Measurements from ENCODE around the gene MYO1G. TPM values are rescaled to one million over a fixed set of nuclear protein-coding genes. Genes with fewer than 3 reads are reported as not detected.
"Not testable (repeated sequence)": the region's sequence is repeated elsewhere in the genome, so short reads cannot be mapped to it uniquely, and the experiment has no call there.

MYO1G gene
- total RNA-seq, 1 donor from 2014 or later = 2.6 TPM

DNA sequence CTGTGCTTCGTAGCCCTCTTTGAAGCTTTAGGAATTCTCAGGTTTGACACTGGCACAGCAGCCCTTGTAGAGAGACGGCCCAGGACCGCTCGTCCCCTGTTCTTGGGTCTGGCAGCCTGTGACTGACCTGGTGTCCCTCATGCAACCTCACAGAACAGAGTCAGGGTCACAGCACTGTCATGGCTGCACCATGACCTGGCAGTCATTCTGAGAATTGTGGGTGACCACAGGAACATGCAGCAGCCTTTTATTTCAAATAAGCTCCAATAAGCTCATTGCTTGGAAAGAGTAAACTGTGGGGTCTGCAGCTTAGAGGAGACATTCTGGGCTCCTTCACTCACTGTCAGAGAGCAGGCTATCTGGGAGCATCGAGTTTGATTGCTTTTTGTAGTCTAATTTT lies 42.5 kb downstream of the MYO1G start:
- no peak for DNase-seq

DNA sequence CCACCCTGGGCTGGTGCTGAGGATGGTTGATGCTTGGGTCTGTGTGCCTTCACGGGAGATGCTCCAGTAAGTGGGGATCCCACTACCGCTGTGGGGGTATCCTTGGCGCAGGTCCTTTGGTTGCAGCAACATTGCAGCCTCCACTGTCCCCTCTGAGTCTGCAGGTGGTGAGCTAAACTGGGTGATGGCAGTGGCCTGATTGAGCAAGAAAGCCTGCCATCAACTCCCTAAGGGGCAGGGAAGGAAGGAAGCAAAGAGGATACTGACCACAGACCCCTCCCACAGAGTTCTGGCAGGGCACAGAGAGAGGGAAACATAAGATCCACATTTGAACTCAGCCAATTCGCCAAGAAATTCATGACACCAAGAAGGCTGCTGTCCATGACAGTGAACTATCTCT lies 43.2 kb downstream of the MYO1G start:
- DNase-seq = no peak

DNA sequence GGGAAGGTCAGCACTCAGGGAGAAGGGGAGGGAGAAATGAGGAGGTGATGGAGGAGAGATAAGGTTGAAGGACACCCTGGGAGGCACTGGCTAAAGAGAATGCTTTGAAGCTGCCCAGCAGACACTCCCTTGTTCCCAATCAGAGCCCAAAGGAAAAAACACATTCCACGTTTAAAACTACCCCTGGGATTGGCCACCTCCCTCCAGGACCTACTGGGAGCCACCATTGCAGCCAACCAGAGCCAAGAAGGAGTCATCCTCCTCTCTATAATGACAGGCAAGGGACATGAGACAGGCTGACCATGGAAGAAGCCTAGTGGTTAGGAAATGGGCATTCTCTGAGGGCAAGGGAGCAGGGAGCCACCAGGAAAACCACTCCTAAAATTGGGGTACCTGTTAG lies 43.8 kb downstream of the MYO1G start:
- no peak for DNase-seq

DNA sequence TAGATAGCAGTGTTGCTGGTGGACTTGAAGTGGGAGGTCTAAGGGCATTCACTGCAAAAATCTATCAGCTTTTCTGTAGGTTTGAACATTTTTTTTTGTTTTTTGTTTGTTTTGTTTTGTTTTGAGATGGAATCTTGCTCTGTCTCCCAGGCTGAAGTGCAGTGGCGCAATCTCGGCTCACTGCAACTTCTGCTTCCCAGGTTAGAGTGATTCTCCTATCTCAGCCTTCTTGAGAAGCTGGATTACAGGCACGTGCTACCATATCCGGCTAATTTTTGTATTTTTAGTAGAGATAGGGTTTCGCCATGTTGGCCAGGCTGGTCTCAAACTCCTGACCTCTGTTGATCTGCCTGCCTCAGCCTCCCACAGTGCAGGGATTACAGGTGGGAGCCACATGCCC lies 44.3 kb downstream of the MYO1G start:
- DNase-seq = not testable (repeated sequence)

DNA sequence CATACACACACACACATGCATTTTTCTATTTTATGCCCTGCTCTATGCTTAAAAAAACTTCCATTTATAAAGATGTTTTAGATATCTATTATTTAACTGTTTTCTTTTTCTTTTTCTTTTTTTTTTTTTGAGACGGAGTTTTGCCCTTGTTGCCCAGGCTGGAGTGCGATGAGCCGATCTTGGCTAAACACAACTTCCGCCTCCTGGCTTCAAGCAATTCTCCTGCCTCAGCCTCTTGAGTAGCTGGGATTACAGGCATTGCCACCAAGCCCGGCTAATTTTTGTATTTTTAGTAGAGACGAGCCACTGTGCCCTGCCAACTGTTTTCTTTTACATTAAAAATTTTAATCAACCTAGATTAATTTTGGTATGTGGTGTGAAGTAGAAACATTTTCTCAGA lies 47.9 kb downstream of the MYO1G start:
- DNase-seq = no peak

DNA sequence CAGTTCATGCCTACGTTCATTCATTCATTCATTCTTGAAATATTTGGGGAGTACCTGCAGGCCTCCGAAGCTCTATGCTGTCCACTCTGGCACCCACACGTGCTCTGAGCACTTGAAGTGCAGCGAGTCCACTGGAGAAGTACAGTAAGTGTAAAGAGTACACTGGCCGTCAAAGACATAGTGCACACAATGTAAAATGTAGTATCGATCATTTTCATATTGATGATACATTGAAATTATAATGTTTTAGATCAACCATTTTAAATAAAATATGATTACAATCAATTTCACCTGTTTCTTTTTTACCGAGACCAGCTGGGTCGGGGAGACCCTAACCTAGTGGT lies 56.5 kb downstream of the MYO1G start:
- DNase-seq = no peak

DNA sequence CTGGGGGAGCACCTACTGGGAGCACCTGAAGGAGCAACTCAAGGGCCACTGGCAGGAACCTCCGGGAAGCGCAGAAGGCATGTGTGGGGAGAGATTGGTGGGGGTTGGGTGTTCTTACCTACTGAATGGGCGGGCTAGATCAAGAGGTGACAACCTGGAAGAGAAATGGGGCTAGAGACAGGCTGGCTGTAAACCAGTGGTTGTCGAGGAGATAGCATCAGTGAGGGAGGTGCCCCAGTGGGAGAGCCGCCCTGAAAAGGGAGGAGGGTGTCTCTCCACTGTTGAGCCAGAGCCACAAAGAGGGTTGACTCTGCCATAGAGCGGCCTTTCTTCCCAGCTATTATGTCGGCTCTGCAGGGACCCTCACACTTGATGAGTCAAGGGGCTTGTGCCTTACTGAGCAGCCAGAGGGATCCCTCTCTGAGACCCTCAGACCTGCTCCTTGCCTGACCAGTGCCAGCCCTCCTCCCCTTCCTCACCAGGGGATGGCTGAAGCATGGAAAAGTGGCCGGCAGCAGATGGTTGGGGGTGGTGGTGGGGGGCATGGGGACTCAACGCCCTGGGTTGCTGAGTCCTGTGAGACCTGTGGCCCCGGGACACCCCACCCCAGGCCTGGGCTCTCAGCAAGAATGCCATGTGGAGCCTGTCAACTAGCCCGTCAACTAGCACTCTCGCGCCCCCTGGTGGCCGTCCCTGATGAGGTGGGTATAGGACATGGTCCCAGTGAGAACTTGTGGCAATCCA lies 57.0 kb downstream of the MYO1G start:
- peak; percentile 33 for DNase-seq

DNA sequence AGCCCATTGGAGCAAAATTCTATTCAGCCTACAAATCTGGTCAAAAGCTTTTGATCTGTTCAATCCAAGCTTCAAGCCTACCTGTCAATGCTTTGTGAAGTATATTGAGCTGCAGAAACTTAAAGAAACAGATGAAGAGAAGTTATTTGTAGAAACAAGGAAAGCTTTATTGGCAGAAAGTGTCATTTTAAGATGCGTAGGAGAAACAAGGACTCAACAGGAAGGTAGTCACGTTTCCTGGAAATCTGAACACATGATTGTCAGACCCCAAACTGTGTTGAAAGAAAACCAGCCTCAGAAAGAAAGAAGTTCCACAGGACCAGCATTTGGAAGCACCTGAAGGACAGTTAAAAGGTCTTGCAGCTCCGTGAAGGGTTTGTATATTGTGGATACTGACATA lies 58.7 kb downstream of the MYO1G start:
- no peak for DNase-seq

DNA sequence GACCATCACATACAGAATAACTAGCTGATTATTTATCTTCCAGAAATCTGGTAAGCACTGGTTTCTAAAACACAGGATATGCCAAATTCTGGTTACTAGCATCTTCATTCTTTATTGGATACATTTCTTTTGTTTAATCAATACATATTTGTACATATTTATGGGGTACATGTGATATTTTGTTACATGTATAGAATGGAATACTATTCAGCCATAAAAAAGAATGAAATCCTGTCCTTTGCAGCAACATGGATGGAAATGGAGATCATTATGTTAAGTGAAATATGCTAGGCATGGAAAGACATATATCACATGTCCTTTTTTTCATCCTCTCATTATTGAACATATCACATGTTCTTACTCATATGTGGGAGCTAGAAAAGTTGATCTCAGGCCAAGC lies 60.8 kb downstream of the MYO1G start:
- no peak for DNase-seq

DNA sequence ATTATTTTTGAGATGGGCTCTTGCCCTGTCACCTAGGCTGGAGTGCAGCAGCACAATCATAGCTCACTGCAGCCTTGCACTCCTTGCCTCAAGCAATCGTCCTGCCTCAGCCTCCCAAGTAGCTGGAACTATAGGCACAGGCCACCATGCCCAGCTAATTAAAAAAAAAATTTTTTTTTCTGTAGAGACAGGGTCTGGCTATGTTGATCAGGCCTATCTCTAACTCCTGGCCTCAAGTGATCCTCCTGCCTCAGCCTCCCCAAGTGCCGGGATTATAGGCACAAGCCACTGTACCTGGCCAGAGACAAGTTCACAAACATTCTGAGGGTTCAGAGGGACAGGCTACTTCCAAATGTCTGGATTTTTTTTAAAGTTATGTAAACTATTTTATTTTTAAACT lies 61.4 kb downstream of the MYO1G start:
- no peak for DNase-seq

DNA sequence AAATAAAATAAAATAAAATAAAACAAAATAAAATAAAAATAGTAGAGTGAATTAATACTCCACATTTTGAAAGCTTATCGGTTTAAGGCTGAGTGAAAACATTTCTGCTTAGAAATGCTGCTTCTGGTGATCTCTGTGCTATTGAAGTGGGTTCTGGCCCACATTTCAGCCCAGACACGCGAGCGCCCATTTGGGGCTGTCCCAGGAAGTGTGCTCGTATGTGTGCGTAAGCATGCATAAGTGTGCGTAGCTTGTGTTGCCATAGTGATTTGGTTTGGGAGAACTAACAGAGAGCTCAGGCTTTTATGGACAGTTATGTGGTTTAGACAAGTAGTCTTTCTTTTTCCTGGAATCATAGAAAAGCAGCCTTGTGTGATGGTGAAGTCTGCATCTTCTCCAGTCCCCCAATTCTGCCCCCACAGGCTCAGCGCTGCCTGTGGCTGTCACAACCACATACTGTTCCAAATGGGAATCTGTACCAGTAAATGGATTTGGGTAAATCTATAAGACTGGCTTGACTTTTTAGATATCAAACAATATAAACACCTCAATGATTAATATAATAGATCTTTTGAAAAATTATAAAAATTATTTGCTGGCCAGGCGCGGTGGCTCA lies 63.7 kb downstream of the MYO1G start:
- DNase-seq = peak; percentile 32

DNA sequence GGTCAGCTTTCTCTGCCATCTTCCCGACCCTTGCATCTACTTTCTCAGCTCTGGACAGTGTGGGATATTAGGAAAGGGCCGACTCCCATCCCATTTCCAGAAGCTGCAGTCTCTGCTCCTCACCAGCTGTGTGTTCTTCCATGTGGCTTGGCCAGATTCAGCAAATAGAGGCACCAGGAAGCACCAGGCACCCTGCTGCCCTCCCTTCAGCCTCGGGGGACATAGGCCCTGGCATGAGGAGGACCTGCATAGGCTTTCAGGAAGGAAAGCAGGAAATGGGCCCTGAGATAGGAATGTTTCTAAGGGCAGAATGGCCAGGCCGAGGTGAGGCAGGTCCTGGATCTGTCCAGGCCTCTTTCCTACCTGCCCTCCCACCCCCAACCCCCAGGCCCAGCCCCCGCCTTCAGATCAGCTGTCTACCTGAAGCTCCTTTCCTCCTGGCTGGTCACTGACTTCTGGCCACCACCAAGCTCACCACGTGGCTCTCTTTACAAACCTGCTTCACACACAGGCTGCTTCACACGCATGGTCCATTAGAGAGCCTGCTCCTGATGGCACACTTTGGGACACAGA lies 66.0 kb downstream of the MYO1G start:
- DNase-seq = no peak

Other genes with a start within 250 kb of the MYO1G start
- gene ZMIZ2, start 230.2 kb downstream of the MYO1G start, total RNA-seq = 11.8 TPM
- 1,071 TPM for gene PPIA, start 182.3 kb downstream of the MYO1G start, total RNA-seq
- 143 TPM for gene H2AZ2, start 130.9 kb downstream of the MYO1G start, total RNA-seq
- 33.6 TPM for gene PURB, start 93.5 kb downstream of the MYO1G start, total RNA-seq
- 19.7 TPM for gene CCM2, start 21.2 kb upstream of the MYO1G start, total RNA-seq
- gene NACAD, start 110.0 kb upstream of the MYO1G start, total RNA-seq = 1.4 TPM
- 34.1 TPM for gene TBRG4, start 132.7 kb upstream of the MYO1G start, total RNA-seq
- gene RAMP3, start 178.8 kb upstream of the MYO1G start, total RNA-seq = 3.5 TPM